OCI-LY3 (cell line): Measurements from ENCODE around the gene EEF2K.

Experiments used
- H2AFZ ChIP-seq: fragments of 200-600, 300-600 bp; shearing (Covaris generic); 2 replicates; pipeline ENCODE4 v1.6.0; 2014; ENCODE audit warnings: antibody characterized with exemption, low read depth, low read length
- H3K27ac ChIP-seq: fragments of 200-600, 300-600 bp; sonication (generic); 2 replicates; pipeline ENCODE4 v1.5.1; 2014; ENCODE audit warnings: mild to moderate bottlenecking, low read length, moderate library complexity, mixed read lengths
- H3K27me3 ChIP-seq: fragments of 200-600, 300-600 bp; sonication (generic); 2 replicates; pipeline ENCODE4 v1.6.1; 2014; ENCODE audit warnings: low read depth, low read length, mixed read lengths
- H3K36me3 ChIP-seq: fragments of 200-600, 300-600 bp; sonication (generic); replicated peaks from 2 replicates; pipeline ENCODE3; 2014; ENCODE audit warnings: low read depth, low read length, mixed read lengths
- H3K4me1 ChIP-seq: fragments of 300-600, 200-600 bp; sonication (generic); 2 replicates; pipeline ENCODE4 v1.6.1; 2014; ENCODE audit warnings: low read length, mixed read lengths
- H3K4me2 ChIP-seq: fragments of 200-600, 300-600 bp; sonication (generic); 2 replicates; pipeline ENCODE4 v1.6.1; 2014; ENCODE audit warnings: low read length, mixed read lengths
- H3K4me3 ChIP-seq: fragments of 300-600, 200-600 bp; sonication (generic); 2 replicates; pipeline ENCODE4 v1.5.1; 2014; ENCODE audit warnings: antibody characterized with exemption, mild to moderate bottlenecking, low read length, moderate library complexity
- H3K79me2 ChIP-seq: fragments of 300-600, 200-600 bp; shearing (Covaris generic); 2 replicates; pipeline ENCODE4 v1.6.1; 2014; ENCODE audit warnings: mild to moderate bottlenecking, low read length, mixed read lengths
- H3K9ac ChIP-seq: fragments of 300-600, 200-600 bp; shearing (Covaris generic); 2 replicates; pipeline ENCODE4 v1.6.0; 2014; ENCODE audit warnings: mild to moderate bottlenecking, low read length, moderate library complexity
- H3K9me3 ChIP-seq: fragments of 200-600, 300-600 bp; shearing (Covaris generic); 2 replicates; pipeline ENCODE4 v1.6.1; 2014; ENCODE audit warnings: low read length, mixed read lengths; ENCODE audit not compliant: insufficient read depth
- H4K20me1 ChIP-seq: fragments of 200-600, 300-600 bp; sonication (generic); 2 replicates; pipeline ENCODE4 v1.6.1; 2016; ENCODE audit warnings: low read length, mixed read lengths; ENCODE audit not compliant: insufficient read depth
- EZH2phosphoT487 ChIP-seq: fragments of 200-600 bp; shearing (Covaris generic); IDR thresholded peaks from 2 replicates; pipeline ENCODE4 v1.6.1; 2018; ENCODE audit warnings: antibody characterized with exemption, mixed run types, low read depth
- TF ChIP-seq, protein P1 (sequence below): fragments of 200-600, 300-600 bp; sonication (generic); IDR thresholded peaks from 2 replicates; pipeline ENCODE4 v1.5.1; 2014; ENCODE audit warnings: antibody characterized with exemption, low read length, low read depth

Gene EEF2K

DNA sequence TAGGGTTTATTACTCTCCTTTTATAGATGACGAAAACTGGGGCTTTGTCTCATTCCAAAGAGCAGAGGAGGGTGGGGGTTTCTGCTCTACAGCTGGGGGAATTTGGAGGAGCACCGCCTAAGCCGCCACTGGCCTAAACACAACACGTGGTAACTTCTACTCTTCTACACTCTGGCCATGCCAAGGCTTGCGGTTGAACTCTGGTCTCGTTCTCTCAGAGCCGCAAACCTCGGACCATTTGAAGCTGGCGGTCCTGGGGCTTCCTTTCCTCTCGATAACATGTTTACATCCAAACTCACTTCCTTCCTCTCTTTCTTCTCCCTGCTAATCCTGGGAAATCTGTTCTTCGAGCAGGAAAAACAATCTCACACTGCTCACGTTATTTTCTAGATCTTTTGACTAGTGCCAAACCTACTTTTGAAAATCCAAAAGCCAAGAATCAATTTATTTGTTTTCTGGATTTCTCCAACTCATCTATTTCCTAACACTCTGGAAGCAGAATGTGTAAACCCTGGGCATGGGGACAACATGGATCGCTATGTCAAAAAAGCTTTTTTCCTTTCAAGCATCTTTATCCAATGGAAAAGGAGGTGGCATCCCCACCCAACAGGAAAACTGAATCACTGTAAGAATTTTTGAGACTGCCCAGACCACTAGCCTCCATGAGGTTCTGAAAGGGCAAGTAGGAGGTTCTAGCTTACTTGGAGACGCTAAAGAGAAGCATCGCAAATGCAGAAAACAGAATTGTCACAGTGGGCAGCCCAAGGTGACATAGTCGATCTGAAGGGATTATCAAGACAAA, 13.6 kb upstream of the EEF2K start:
- Histone ChIP-seq H3K27ac (peak overlapping the region; percentile 91), H3K4me1 (peaks cover 59% of the 10 kb centered on the region), H4K20me1 (no peaks in the 10 kb centered on the region), H3K27me3 (no peaks in the 10 kb centered on the region), H3K79me2 (no peaks in the 10 kb centered on the region), H3K4me2 (peak overlapping the region; percentile 87), H3K9me3 (no peaks in the 10 kb centered on the region), H2AFZ (0 out of 2 replicates have a peak overlapping the region, but pooled peaks have one; percentile 52), H3K4me3 (peak overlapping the region; percentile 79), H3K36me3 (peaks cover 4% of the 10 kb centered on the region), H3K9ac (peak overlapping the region; percentile 91)
- no peak for TF ChIP-seq EZH2phosphoT487
- TF ChIP-seq, protein P1, sequence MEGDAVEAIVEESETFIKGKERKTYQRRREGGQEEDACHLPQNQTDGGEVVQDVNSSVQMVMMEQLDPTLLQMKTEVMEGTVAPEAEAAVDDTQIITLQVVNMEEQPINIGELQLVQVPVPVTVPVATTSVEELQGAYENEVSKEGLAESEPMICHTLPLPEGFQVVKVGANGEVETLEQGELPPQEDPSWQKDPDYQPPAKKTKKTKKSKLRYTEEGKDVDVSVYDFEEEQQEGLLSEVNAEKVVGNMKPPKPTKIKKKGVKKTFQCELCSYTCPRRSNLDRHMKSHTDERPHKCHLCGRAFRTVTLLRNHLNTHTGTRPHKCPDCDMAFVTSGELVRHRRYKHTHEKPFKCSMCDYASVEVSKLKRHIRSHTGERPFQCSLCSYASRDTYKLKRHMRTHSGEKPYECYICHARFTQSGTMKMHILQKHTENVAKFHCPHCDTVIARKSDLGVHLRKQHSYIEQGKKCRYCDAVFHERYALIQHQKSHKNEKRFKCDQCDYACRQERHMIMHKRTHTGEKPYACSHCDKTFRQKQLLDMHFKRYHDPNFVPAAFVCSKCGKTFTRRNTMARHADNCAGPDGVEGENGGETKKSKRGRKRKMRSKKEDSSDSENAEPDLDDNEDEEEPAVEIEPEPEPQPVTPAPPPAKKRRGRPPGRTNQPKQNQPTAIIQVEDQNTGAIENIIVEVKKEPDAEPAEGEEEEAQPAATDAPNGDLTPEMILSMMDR: no peak

DNA sequence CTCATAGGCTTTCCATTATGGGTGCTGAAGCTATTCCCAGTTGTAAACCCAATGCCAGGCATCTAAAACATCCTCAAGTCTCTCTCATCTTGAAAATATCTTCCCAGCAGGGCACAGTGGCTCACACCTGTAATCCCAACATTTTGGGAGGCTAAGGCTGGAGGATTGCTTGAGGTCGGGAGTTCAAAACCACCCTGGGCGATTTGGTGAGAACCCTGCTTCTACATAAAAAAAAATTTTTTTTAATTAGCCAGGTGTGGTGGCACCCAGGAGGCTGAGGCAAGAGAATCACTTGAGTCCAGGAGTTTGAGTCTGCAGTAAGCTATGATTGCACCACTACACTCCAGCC, 13.0 kb upstream of the EEF2K start:
- peak overlapping the region; percentile 79 for H3K4me3 ChIP-seq
- peak overlapping the region; percentile 91; the same call in 1 of the 2 replicates for H3K27ac ChIP-seq
- H4K20me1 ChIP-seq: no peaks in the 10 kb centered on the region
- no peaks in the 10 kb centered on the region for H3K79me2 ChIP-seq
- peaks cover 57% of the 10 kb centered on the region for H3K4me1 ChIP-seq
- TF ChIP-seq, protein P1: no peak
- TF ChIP-seq EZH2phosphoT487: no peak
- no peaks in the 10 kb centered on the region for H3K9me3 ChIP-seq
- no peak overlapping the region for H3K9ac ChIP-seq
- H3K36me3 ChIP-seq: peaks cover 4% of the 10 kb centered on the region
- peak overlapping the region; percentile 87 for H3K4me2 ChIP-seq
- H3K27me3 ChIP-seq: no peaks in the 10 kb centered on the region
- H2AFZ ChIP-seq: no peak overlapping the region

DNA sequence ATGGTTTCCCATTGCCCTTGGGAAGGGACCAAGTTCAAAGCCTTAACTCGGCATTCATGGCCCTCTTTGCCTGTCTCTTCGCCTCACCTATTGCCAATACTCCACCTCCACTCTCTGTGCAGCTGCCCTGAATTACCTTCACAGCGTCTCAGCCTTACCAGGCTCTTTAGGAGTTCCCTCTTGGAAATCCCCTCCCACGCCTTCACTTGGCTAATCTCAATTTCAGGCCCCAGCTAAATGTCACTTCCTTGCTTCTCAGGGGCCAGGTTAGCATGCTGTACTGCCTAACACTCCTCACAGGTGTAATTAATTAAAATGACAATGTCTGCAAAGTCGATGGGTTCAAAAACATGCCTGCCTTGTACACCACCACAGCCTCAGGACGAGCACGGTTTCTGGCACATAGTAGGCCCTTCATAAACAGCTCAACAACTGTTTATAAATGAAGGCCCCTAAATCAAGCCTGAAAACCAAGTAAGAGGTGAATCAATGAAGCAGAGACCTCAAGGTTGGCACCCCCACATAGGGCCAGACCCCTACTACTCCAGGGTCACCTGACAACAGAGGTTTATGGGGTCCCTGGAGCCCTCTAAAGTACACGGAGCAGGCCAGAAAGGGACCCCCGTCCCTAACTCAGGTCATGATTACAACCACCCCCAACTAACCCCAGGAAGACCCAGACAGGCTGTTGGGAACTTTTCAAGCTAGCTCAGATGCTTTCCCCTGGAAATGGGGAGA, 11.2 kb upstream of the EEF2K start:
- H3K4me1 ChIP-seq: peaks cover 55% of the 10 kb centered on the region
- peak overlapping the region; percentile 71 for H3K27ac ChIP-seq
- H4K20me1 ChIP-seq: no peaks in the 10 kb centered on the region
- H3K27me3 ChIP-seq: no peaks in the 10 kb centered on the region
- H3K4me3 ChIP-seq: peak overlapping the region; percentile 91
- H2AFZ ChIP-seq: no peak overlapping the region
- TF ChIP-seq, protein P1: no peak
- no peak for TF ChIP-seq EZH2phosphoT487
- peaks cover 4% of the 10 kb centered on the region for H3K36me3 ChIP-seq
- no peaks in the 10 kb centered on the region for H3K9me3 ChIP-seq
- H3K79me2 ChIP-seq: no peaks in the 10 kb centered on the region
- peak overlapping the region; percentile 31 for H3K9ac ChIP-seq
- peak overlapping the region; percentile 64 for H3K4me2 ChIP-seq

DNA sequence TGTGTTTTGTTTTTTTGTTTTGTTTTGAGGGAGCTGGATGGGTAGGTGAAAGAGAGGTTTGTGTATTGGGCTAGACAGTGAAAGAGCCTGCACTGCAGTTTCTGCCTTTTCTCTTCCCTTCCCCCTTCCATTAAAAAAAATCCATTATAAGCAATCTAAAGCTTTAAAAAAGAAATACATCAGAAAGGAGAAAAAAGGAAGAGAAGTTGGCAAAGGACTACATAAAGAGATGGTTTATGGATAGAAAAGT, 10.7 kb upstream of the EEF2K start:
- H4K20me1 ChIP-seq: no peaks in the 10 kb centered on the region
- H2AFZ ChIP-seq: no peak overlapping the region
- H3K79me2 ChIP-seq: no peaks in the 10 kb centered on the region
- H3K9me3 ChIP-seq: no peaks in the 10 kb centered on the region
- TF ChIP-seq, protein P1: no peak
- no peak for TF ChIP-seq EZH2phosphoT487
- H3K9ac ChIP-seq: peak overlapping the region; percentile 31
- peak overlapping the region; percentile 64 for H3K4me2 ChIP-seq
- H3K4me1 ChIP-seq: peaks cover 59% of the 10 kb centered on the region
- no peaks in the 10 kb centered on the region for H3K27me3 ChIP-seq
- H3K27ac ChIP-seq: peak overlapping the region; percentile 71
- peaks cover 4% of the 10 kb centered on the region for H3K36me3 ChIP-seq
- H3K4me3 ChIP-seq: peak overlapping the region; percentile 91
